Adrenal gland (tissue), 5 donors: ENCODE data around the gene GJB3.
"Not testable (repeated sequence)": the region's sequence is repeated elsewhere in the genome, so short reads cannot be mapped to it uniquely, and the experiment has no call there.

ENCODE experiments used
- POLR2A ChIP-seq, 2 donors: fragments of 450-650 bp; IDR thresholded peaks; one replicate each; pipeline ENCODE4 v1.6.1; 2017; ENCODE audit warnings: antibody characterized with exemption in 2 of 2, mild to moderate bottlenecking in 2 of 2, moderate library complexity in 1 of 2
- TF ChIP-seq, protein P1 (sequence below), 6 experiments: fragments of 450-650 bp in 4 of 6; fragments of 200-600 bp in 2 of 6; sonication (generic) in 1 of 6; IDR thresholded peaks; 1 replicate in 5 of 6; 2 replicates in 1 of 6; pipeline versions ENCODE4 v1.5.1 to v1.8.0; 2016 to 2021; ENCODE audit warnings: antibody characterized with exemption in 6 of 6, mild to moderate bottlenecking in 2 of 6, moderate library complexity in 1 of 6
- donor health status: DM: no; HTN: no; CAD: no.

DNA sequence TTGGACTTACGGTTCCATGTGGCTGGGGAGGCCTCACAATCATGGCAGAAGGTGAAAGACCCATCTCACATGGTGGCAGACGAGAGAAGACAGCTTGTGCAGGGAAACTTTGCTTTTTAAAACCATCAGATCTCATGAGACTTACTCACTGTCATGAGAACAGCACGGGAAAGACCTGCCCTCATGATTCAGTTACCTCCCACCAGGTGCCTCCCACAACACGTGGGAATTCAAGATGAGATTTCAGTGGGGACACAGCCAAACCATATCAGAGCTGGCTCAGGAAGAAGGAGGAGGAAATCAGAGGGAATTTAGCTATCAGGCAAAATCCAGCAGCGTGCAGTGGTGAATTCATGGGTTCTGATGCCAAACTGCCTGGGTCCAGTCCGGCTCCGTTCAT lies 48.2 kb upstream of the GJB3 start:
- TF ChIP-seq, protein P1, sequence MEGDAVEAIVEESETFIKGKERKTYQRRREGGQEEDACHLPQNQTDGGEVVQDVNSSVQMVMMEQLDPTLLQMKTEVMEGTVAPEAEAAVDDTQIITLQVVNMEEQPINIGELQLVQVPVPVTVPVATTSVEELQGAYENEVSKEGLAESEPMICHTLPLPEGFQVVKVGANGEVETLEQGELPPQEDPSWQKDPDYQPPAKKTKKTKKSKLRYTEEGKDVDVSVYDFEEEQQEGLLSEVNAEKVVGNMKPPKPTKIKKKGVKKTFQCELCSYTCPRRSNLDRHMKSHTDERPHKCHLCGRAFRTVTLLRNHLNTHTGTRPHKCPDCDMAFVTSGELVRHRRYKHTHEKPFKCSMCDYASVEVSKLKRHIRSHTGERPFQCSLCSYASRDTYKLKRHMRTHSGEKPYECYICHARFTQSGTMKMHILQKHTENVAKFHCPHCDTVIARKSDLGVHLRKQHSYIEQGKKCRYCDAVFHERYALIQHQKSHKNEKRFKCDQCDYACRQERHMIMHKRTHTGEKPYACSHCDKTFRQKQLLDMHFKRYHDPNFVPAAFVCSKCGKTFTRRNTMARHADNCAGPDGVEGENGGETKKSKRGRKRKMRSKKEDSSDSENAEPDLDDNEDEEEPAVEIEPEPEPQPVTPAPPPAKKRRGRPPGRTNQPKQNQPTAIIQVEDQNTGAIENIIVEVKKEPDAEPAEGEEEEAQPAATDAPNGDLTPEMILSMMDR (IDR thresholded peaks at IDR 0.05): not testable (repeated sequence)
- TF ChIP-seq POLR2A (IDR thresholded peaks at IDR 0.05): not testable (repeated sequence)
